ENCODE measurements around the gene TBC1D1.

TBC1D1 gene

DNA sequence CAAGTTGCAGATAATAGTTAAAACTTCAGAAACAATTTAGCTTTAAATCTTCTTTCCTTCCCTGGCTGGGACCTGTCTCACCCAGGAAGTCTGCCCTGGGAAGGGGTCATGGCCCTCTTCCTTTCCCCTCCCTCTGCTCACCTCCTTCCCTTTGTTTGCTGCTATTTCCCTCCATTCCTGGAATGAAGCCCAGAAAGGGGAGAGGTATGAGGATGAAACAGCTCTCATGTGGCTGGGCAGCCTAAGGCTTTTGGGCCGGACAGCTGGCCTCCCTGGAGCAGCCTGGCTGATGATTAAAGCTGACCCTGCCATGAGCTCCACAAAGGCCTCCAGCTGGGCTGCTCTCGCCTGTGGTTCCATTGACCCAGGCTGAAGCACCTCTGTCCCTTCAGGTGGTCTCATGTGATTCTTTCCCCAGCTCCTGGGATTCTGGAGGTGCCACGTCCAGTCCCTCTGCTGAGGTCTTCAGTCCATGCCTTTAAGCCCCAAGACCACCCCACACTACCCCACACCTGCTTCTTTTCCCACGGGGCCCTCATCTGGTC is 271.4 kb downstream of the TBC1D1 start:
- TF ChIP-seq, protein P1, sequence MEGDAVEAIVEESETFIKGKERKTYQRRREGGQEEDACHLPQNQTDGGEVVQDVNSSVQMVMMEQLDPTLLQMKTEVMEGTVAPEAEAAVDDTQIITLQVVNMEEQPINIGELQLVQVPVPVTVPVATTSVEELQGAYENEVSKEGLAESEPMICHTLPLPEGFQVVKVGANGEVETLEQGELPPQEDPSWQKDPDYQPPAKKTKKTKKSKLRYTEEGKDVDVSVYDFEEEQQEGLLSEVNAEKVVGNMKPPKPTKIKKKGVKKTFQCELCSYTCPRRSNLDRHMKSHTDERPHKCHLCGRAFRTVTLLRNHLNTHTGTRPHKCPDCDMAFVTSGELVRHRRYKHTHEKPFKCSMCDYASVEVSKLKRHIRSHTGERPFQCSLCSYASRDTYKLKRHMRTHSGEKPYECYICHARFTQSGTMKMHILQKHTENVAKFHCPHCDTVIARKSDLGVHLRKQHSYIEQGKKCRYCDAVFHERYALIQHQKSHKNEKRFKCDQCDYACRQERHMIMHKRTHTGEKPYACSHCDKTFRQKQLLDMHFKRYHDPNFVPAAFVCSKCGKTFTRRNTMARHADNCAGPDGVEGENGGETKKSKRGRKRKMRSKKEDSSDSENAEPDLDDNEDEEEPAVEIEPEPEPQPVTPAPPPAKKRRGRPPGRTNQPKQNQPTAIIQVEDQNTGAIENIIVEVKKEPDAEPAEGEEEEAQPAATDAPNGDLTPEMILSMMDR (IDR thresholded peaks at IDR 0.05; ENCODE audit: unreplicated experiment in 3 of 3), result no peak
- peaks cover 13% of the 10 kb centered on the region for H3K9me3 Mint-ChIP-seq
- H3K27ac Mint-ChIP-seq, result peak overlapping the region; percentile 19 to 77 (median 62)
- H3K36me3 Mint-ChIP-seq (ENCODE audit: low read depth), result no peaks in the 10 kb centered on the region
- no peak overlapping the region for H3K4me3 Mint-ChIP-seq
- no peaks in the 10 kb centered on the region for H3K27me3 Mint-ChIP-seq (ENCODE audit: low read depth)
- H3K4me1 Mint-ChIP-seq, result peaks cover 45% of the 10 kb centered on the region

- no peaks in the 10 kb centered on the region for H3K36me3 Mint-ChIP-seq (ENCODE audit: low read depth)
- peaks cover 13% of the 10 kb centered on the region for H3K9me3 Mint-ChIP-seq
- no peak overlapping the region for H3K4me3 Mint-ChIP-seq
- peak overlapping the region in 2 of 3 experiments; percentile 24 for H3K27ac Mint-ChIP-seq
- TF ChIP-seq, protein P1 (IDR thresholded peaks at IDR 0.05; ENCODE audit: unreplicated experiment in 3 of 3), result no peak
- no peaks in the 10 kb centered on the region for H3K27me3 Mint-ChIP-seq (ENCODE audit: low read depth)
- H3K4me1 Mint-ChIP-seq, result peaks cover 54% of the 10 kb centered on the region
Observed at GRCh38 chr4:38163216-38164006, 272.5 kb downstream of the TBC1D1 start.

DNA sequence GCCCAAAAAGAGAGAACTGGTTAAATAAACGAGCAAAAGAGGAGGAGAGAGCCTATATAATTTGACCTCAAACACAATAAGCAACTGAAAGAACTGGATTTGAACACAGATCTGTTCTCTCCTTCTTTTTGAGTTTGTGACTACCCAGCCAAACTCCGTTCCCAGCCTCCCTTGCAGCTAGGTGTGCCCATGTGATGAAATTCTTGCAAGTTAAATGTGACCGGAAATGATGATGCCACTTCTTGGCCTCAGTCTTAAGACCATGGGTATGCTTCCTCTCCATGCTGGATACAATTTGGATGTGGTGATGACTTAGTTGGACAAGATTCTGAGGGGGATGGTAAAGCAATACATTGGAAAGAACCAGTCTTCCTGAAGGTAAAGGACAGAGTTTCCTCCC is 273.5 kb downstream of the TBC1D1 start:
- H3K4me1 Mint-ChIP-seq, result peaks cover 58% of the 10 kb centered on the region
- H3K4me3 Mint-ChIP-seq, result no peak overlapping the region
- H3K9me3 Mint-ChIP-seq, result peaks cover 13% of the 10 kb centered on the region
- H3K27me3 Mint-ChIP-seq (ENCODE audit: low read depth), result no peaks in the 10 kb centered on the region
- TF ChIP-seq, protein P1 (IDR thresholded peaks at IDR 0.05; ENCODE audit: unreplicated experiment in 3 of 3), result no peak
- H3K27ac Mint-ChIP-seq, result no peak overlapping the region
- no peaks in the 10 kb centered on the region for H3K36me3 Mint-ChIP-seq (ENCODE audit: low read depth)

DNA sequence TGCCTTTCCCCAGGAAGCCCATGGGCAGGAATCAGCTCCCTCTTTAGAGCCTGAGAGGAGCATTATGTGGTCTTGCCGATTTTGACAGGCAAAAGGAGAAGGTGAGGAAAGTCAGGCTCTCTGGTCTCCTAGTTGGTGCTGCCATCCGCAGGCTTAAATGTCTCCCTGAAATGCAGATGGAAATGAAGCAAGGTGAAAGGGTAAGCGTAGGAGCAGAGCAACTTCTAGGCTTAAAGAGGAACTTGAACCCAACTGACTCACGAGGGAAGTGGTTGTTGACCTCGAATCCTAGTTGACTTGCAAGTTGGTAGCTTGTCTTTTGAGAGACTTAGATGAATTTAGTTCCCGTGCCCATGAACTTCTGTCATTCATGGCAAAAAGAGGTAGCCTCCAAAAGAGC is 275.2 kb downstream of the TBC1D1 start:
- TF ChIP-seq, protein P1 (IDR thresholded peaks at IDR 0.05; ENCODE audit: unreplicated experiment in 3 of 3), result no peak
- Mint-ChIP-seq H3K9me3 (peaks cover 13% of the 10 kb centered on the region), H3K4me1 (peaks cover 67% of the 10 kb centered on the region), H3K4me3 (no peak overlapping the region), H3K27ac (peak overlapping the region; percentile 83 to 95 (median 90)), H3K27me3 (ENCODE audit: low read depth) (no peaks in the 10 kb centered on the region), H3K36me3 (ENCODE audit: low read depth) (no peaks in the 10 kb centered on the region)

DNA sequence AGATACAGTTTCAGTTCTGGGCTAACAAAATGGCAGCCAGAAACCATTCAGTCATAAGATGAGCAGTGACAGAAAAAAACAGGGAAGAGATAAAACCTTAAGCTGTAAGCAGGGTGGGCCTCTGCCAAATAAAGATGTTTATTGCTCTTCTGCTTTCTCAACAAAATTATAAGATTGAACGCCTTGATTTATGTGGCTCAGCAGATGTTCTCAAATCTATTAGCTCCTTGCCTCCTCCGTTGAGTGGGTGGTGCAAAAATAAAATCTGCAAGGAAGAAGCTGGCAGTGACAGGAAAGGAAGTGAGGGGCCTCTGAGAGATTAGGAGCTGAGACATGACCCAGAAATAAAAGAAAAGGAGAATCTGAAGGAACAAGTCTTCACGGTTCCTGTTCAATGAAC is 275.9 kb downstream of the TBC1D1 start:
- Mint-ChIP-seq H3K4me3 (peak overlapping the region in 2 of 3 experiments; percentile 1 to 10), H3K4me1 (peaks cover 61% of the 10 kb centered on the region), H3K27me3 (ENCODE audit: low read depth) (no peaks in the 10 kb centered on the region), H3K36me3 (ENCODE audit: low read depth) (no peaks in the 10 kb centered on the region), H3K27ac (peak overlapping the region; percentile 83 to 95 (median 90)), H3K9me3 (peaks cover 13% of the 10 kb centered on the region)
- TF ChIP-seq, protein P1 (IDR thresholded peaks at IDR 0.05; ENCODE audit: unreplicated experiment in 3 of 3), result no peak

Data from nephron (organoid).